ENCODE results near the gene SPIRE2. TPM values are rescaled to one million over a fixed set of nuclear protein-coding genes. Genes with fewer than 3 reads are reported as not detected.
A peak's percentile ranks its signal among the peaks of the same experiment; 100 is the strongest.

The SPIRE2 gene
- total and polyA plus RNA-seq, 9 of the 15 experiments (the other 6 are each of a cell fraction or from before 2014, with no cell fraction given), result 0.70 to 7.5 (median 4.6) TPM

DNA sequence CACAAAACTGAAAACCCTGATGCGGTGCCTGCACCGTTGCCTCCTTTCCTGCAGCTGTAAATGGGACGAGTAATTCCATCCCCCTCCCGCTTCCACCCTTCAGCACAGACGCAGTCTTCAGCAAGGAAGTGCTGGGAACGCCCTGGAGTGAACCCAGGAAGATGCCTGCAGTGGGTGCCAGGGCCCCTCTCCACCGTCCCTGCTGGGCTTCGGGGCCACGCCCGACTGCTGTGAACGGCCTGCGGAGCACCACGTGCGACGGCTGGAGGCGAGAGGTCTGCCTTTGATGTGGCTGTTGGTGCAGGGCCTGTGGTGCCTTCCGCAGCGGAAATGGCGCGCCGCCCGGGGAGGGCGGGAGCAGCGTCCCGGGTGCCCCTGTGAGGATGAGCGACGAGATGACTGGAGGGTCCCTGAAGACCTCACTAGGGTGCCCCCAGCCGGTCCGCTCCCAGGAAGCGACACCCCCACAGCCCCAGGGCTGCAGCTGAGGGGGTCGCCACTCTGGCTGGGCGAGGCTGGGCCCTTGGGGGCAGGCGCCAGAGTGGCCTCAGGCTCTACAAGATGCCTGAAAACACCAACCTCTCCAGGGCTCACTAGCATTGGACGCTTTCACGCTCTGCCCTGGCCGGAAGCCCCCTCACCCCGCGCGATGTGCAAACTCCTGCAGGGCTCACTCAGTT is 89.6 kb downstream of the SPIRE2 start (continued):
- TF ChIP-seq, protein P1, sequence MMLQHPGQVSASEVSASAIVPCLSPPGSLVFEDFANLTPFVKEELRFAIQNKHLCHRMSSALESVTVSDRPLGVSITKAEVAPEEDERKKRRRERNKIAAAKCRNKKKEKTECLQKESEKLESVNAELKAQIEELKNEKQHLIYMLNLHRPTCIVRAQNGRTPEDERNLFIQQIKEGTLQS (IDR thresholded peaks at IDR 0.05), result no peak
- TF ChIP-seq, protein P1 (CRISPR knock-in tag; conservative IDR thresholded peaks at IDR 0.05), result 0 out of 2 replicates have a peak, but pooled peaks have one; percentile 34
- TF ChIP-seq ASH1L (IDR thresholded peaks at IDR 0.05; ENCODE audit: borderline replicate concordance, low read depth, partially characterized antibody) (no peak), ZNF609 (CRISPR knock-in tag; IDR thresholded peaks at IDR 0.05; ENCODE audit: borderline replicate concordance) (0 out of 2 replicates have a peak, but pooled peaks have one; percentile 58), ZNF431 (CRISPR knock-in tag; IDR thresholded peaks at IDR 0.05) (no peak), CBX3 (IDR thresholded peaks at IDR 0.05; ENCODE audit: borderline replicate concordance in 1 of 2, low read length in 2 of 2) (peak in 1 of 2 experiments; percentile 78; a peak in 1 of 3 replicates), MNT (conservative IDR thresholded peaks at IDR 0.05) (peak; percentile 56 to 84), SAFB2 (IDR thresholded peaks at IDR 0.05; ENCODE audit: borderline replicate concordance, low read depth, low read length, severe bottlenecking) (no peak), IRF2 (CRISPR knock-in tag; IDR thresholded peaks at IDR 0.05) (no peak), CBFA2T3 (IDR thresholded peaks at IDR 0.05) (peak; percentile 10; the same call in 1 of the 2 replicates), L3MBTL2 (IDR thresholded peaks at IDR 0.05) (peak; percentile 98)
- TF ChIP-seq, protein P2, sequence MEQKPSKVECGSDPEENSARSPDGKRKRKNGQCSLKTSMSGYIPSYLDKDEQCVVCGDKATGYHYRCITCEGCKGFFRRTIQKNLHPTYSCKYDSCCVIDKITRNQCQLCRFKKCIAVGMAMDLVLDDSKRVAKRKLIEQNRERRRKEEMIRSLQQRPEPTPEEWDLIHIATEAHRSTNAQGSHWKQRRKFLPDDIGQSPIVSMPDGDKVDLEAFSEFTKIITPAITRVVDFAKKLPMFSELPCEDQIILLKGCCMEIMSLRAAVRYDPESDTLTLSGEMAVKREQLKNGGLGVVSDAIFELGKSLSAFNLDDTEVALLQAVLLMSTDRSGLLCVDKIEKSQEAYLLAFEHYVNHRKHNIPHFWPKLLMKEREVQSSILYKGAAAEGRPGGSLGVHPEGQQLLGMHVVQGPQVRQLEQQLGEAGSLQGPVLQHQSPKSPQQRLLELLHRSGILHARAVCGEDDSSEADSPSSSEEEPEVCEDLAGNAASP (IDR thresholded peaks at IDR 0.05), result no peak
- TF ChIP-seq, protein P3, sequence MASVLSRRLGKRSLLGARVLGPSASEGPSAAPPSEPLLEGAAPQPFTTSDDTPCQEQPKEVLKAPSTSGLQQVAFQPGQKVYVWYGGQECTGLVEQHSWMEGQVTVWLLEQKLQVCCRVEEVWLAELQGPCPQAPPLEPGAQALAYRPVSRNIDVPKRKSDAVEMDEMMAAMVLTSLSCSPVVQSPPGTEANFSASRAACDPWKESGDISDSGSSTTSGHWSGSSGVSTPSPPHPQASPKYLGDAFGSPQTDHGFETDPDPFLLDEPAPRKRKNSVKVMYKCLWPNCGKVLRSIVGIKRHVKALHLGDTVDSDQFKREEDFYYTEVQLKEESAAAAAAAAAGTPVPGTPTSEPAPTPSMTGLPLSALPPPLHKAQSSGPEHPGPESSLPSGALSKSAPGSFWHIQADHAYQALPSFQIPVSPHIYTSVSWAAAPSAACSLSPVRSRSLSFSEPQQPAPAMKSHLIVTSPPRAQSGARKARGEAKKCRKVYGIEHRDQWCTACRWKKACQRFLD (CRISPR knock-in tag; IDR thresholded peaks at IDR 0.05), result peak; percentile 55; the same call in 1 of the 2 replicates
- TF ChIP-seq, protein P4, sequence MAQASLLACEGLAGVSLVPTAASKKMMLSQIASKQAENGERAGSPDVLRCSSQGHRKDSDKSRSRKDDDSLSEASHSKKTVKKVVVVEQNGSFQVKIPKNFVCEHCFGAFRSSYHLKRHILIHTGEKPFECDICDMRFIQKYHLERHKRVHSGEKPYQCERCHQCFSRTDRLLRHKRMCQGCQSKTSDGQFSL (CRISPR knock-in tag; IDR thresholded peaks at IDR 0.05), result 0 out of 2 replicates have a peak, but pooled peaks have one; percentile 52
- TF ChIP-seq, protein P4 (tag; IDR thresholded peaks at IDR 0.05), result no peak

Data from K562 (cell line).